Immature natural killer cell (primary cell): ENCODE measurements around the gene OSBPL9. TPM values are rescaled to one million over a fixed set of nuclear protein-coding genes. Genes with fewer than 3 reads are reported as not detected.
"Not testable (repeated sequence)": the region's sequence is repeated elsewhere in the genome, so short reads cannot be mapped to it uniquely, and the experiment has no call there.

Experiments
- DNase-seq, 3 donors: peaks; one replicate each; pipeline ENCODE4 v3.0.0; 2022; ENCODE audit warnings: mixed read lengths in 1 of 3
- H3K27ac Mint-ChIP-seq, 6 donors: one replicate each; pipeline ENCODE4 v1.8.0; 2020; ENCODE audit warnings: mixed read lengths in 6 of 6, mild to moderate bottlenecking in 5 of 6, inconsistent platforms in 4 of 6, moderate library complexity in 3 of 6
- H3K27me3 Mint-ChIP-seq, 3 donors: one replicate each; pipeline ENCODE4 v1.8.0; 2020 to 2021; ENCODE audit warnings: low read depth in 3 of 3, mild to moderate bottlenecking in 3 of 3, mixed read lengths in 3 of 3, moderate library complexity in 3 of 3, inconsistent platforms in 1 of 3
- H3K36me3 Mint-ChIP-seq, 3 donors: one replicate each; pipeline ENCODE4 v1.8.0; 2020; ENCODE audit warnings: mixed read lengths in 3 of 3, inconsistent platforms in 2 of 3, mild to moderate bottlenecking in 2 of 3
- H3K4me1 Mint-ChIP-seq, 2 donors: one replicate each; pipeline ENCODE4 v1.8.0; 2020; ENCODE audit warnings: inconsistent platforms in 2 of 2, mild to moderate bottlenecking in 2 of 2, mixed read lengths in 2 of 2, moderate library complexity in 1 of 2
- H3K4me3 Mint-ChIP-seq, 5 donors: one replicate each; pipeline ENCODE4 v1.8.0; 2020; ENCODE audit warnings: mild to moderate bottlenecking in 5 of 5, mixed read lengths in 5 of 5, inconsistent platforms in 3 of 5, moderate library complexity in 3 of 5
- H3K9me3 Mint-ChIP-seq, 6 donors: one replicate each; pipeline ENCODE4 v1.8.0; 2020; ENCODE audit warnings: mild to moderate bottlenecking in 6 of 6, mixed read lengths in 6 of 6, inconsistent platforms in 4 of 6, moderate library complexity in 3 of 6
- polyA plus RNA-seq, 3 donors: library from polyadenylated mRNA; unstranded; fragments of 300-500 nt; fragmentation: Illumina TruSeq; gene quantifications; one replicate each; pipeline ENCODE4 v1.2.3, GENCODE V29; 2021

Gene OSBPL9
- polyA plus RNA-seq, 3 donors from 2014 or later: 26.1 to 38.5 (median 38.2) TPM

DNA sequence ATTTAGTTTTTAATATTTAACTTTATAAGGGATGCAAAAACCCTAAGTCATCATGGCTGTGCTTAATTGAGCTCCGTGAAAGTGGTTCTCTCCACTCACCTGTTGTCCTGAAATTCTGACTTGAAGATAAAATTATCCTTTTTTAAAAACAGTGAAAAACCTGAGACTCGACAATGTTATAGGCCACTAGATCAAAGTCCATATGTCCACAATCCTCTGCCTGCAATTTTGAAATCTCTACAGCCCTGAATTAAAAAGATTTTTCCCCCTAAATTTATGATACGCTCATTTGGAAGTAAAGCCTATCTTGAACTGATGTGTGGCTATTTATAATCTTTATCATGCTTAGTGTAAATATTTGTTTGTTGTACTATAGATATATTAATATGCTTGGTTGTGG, 18.7 kb downstream of the OSBPL9 start:
- Mint-ChIP-seq H3K36me3 (no peaks in the 10 kb centered on the region), H3K9me3 (no peaks in the 10 kb centered on the region), H3K4me1 (peaks cover 8 to 18% of the 10 kb centered on the region in 2 donors), H3K27me3 (peaks cover 0 to 3% (median 0%) of the 10 kb centered on the region in 3 donors), H3K4me3 (no peak overlapping the region), H3K27ac (no peak overlapping the region)
- DNase-seq: no peak

GRCh38 chr1:51636191-51636590, 19.3 kb downstream of the OSBPL9 start:
- Mint-ChIP-seq H3K36me3 (no peaks in the 10 kb centered on the region), H3K27me3 (peaks cover 0 to 3% (median 0%) of the 10 kb centered on the region in 3 donors), H3K4me3 (no peak overlapping the region), H3K4me1 (peaks cover 8 to 18% of the 10 kb centered on the region in 2 donors), H3K27ac (no peak overlapping the region), H3K9me3 (no peaks in the 10 kb centered on the region)
- DNase-seq: no peak

GRCh38 chr1:51636764-51637522, 20.1 kb downstream of the OSBPL9 start:
- Mint-ChIP-seq H3K27me3 (peaks cover 0 to 3% (median 0%) of the 10 kb centered on the region in 3 donors), H3K9me3 (no peaks in the 10 kb centered on the region), H3K27ac (no peak overlapping the region), H3K4me3 (no peak overlapping the region), H3K4me1 (peaks cover 8 to 18% of the 10 kb centered on the region in 2 donors), H3K36me3 (no peaks in the 10 kb centered on the region)
- DNase-seq: no peak

DNA sequence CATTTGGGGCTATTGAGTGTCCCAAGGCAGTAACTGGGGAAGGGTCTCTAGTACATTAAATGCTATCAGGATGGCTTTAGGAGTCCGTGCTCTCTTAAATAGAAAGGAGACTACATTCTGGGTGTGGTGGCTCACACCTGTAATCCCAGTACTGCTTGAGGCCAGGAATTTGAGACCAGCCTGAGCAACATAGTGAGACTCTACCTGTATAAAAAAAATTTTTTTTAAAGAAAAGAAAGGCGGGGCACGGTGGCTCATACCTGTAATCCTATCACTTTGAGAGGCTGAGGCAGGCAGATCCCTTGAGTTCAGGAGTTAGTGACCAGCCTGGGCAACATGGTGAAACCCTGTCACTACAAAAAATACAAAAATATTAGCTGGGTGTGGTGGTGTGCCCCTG, 21.5 kb downstream of the OSBPL9 start:
- H3K4me3 Mint-ChIP-seq: no peak overlapping the region
- H3K9me3 Mint-ChIP-seq: no peaks in the 10 kb centered on the region
- peaks cover 0 to 7% (median 0%) of the 10 kb centered on the region in 3 donors for H3K36me3 Mint-ChIP-seq
- peaks cover 7 to 17% of the 10 kb centered on the region in 2 donors for H3K4me1 Mint-ChIP-seq
- H3K27me3 Mint-ChIP-seq: peaks cover 0 to 7% (median 3%) of the 10 kb centered on the region in 3 donors
- H3K27ac Mint-ChIP-seq: no peak overlapping the region
- no peak for DNase-seq

DNA sequence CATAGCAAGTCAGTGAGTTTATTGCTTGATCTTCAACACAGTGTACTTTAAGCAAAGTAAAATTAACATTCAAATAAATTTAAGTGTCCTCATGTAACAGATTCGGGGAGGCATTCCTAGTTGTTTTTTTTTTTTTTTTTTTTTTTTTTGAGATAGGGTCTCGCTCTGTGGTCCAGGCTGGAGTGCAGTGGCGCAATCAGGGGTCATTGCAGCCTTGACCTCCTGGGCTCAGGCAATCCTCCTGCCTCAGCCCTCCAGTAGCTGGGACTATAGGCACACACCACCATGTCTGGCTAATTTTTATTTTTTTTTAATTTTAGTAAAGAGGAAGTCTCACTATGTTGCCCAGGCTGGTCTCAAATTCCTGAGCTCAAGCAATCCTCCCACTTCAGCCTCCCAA, 22.8 kb downstream of the OSBPL9 start:
- H3K4me3 Mint-ChIP-seq: no peak overlapping the region

GRCh38 chr1:51641096-51641495, 24.2 kb downstream of the OSBPL9 start:
- Mint-ChIP-seq H3K4me3 (no peak overlapping the region), H3K27me3 (peaks cover 0 to 5% (median 3%) of the 10 kb centered on the region in 3 donors), H3K4me1 (peaks cover 2 to 7% of the 10 kb centered on the region in 2 donors), H3K27ac (no peak overlapping the region), H3K36me3 (peaks cover 0 to 14% (median 0%) of the 10 kb centered on the region in 3 donors), H3K9me3 (no peaks in the 10 kb centered on the region)
- no peak for DNase-seq

More for the DNA sequence above, 22.8 kb downstream of the OSBPL9 start:
- peaks cover 0 to 14% (median 0%) of the 10 kb centered on the region in 3 donors for H3K36me3 Mint-ChIP-seq
- peaks cover 5 to 10% of the 10 kb centered on the region in 2 donors for H3K4me1 Mint-ChIP-seq
- H3K27me3 Mint-ChIP-seq: peaks cover 0 to 7% (median 3%) of the 10 kb centered on the region in 3 donors
- H3K27ac Mint-ChIP-seq: no peak overlapping the region
- DNase-seq: no peak
- H3K9me3 Mint-ChIP-seq: no peaks in the 10 kb centered on the region

GRCh38 chr1:51642739-51643142, 25.8 kb downstream of the OSBPL9 start:
- DNase-seq: no peak
- Mint-ChIP-seq H3K27ac (no peak overlapping the region), H3K36me3 (peaks cover 0 to 14% (median 0%) of the 10 kb centered on the region in 3 donors), H3K4me1 (peaks cover 2 to 7% of the 10 kb centered on the region in 2 donors), H3K27me3 (peaks cover 0 to 3% (median 3%) of the 10 kb centered on the region in 3 donors), H3K4me3 (no peak overlapping the region), H3K9me3 (peaks cover 0 to 2% (median 0%) of the 10 kb centered on the region in 6 donors)

GRCh38 chr1:51643362-51643761, 26.5 kb downstream of the OSBPL9 start:
- peaks cover 2 to 7% of the 10 kb centered on the region in 2 donors for H3K4me1 Mint-ChIP-seq
- no peak overlapping the region for H3K4me3 Mint-ChIP-seq
- peaks cover 0 to 2% (median 0%) of the 10 kb centered on the region in 6 donors for H3K9me3 Mint-ChIP-seq
- no peak for DNase-seq
- peaks cover 0 to 14% (median 0%) of the 10 kb centered on the region in 3 donors for H3K36me3 Mint-ChIP-seq
- no peak overlapping the region for H3K27ac Mint-ChIP-seq
- H3K27me3 Mint-ChIP-seq: peaks cover 0 to 3% (median 3%) of the 10 kb centered on the region in 3 donors

- peaks cover 0 to 3% (median 3%) of the 10 kb centered on the region in 3 donors for H3K27me3 Mint-ChIP-seq
- no peak for DNase-seq
- peaks cover 0 to 14% (median 0%) of the 10 kb centered on the region in 3 donors for H3K36me3 Mint-ChIP-seq
- peaks cover 0 to 2% (median 0%) of the 10 kb centered on the region in 6 donors for H3K9me3 Mint-ChIP-seq
- H3K27ac Mint-ChIP-seq: no peak overlapping the region
- H3K4me3 Mint-ChIP-seq: no peak overlapping the region
- peaks cover 2 to 7% of the 10 kb centered on the region in 2 donors for H3K4me1 Mint-ChIP-seq
Measured at GRCh38 chr1:51644020-51644419, 27.1 kb downstream of the OSBPL9 start.

- DNase-seq: no peak
- Mint-ChIP-seq H3K4me1 (peaks cover 2 to 7% of the 10 kb centered on the region in 2 donors), H3K9me3 (peaks cover 0 to 2% (median 0%) of the 10 kb centered on the region in 6 donors), H3K27ac (no peak overlapping the region), H3K36me3 (peaks cover 0 to 14% (median 0%) of the 10 kb centered on the region in 3 donors), H3K27me3 (peaks cover 0 to 3% (median 3%) of the 10 kb centered on the region in 3 donors), H3K4me3 (no peak overlapping the region)
Measured at GRCh38 chr1:51644533-51645197, 27.8 kb downstream of the OSBPL9 start.

GRCh38 chr1:51646592-51646991, 29.7 kb downstream of the OSBPL9 start:
- H3K4me1 Mint-ChIP-seq: peaks cover 4 to 11% of the 10 kb centered on the region in 2 donors
- H3K4me3 Mint-ChIP-seq, H3K27ac Mint-ChIP-seq, DNase-seq, H3K9me3 Mint-ChIP-seq, H3K27me3 Mint-ChIP-seq: not testable (repeated sequence)
- peaks cover 0 to 14% (median 3%) of the 10 kb centered on the region in 3 donors for H3K36me3 Mint-ChIP-seq

- Mint-ChIP-seq H3K4me3 (no peak overlapping the region), H3K36me3 (peaks cover 0 to 11% (median 6%) of the 10 kb centered on the region in 3 donors), H3K4me1 (peaks cover 1 to 5% of the 10 kb centered on the region in 2 donors), H3K27me3 (no peaks in the 10 kb centered on the region), H3K27ac (no peak overlapping the region), H3K9me3 (peaks cover 0 to 2% (median 0%) of the 10 kb centered on the region in 6 donors)
- DNase-seq: no peak
Measured at GRCh38 chr1:51648180-51649109, 31.6 kb downstream of the OSBPL9 start.

DNA sequence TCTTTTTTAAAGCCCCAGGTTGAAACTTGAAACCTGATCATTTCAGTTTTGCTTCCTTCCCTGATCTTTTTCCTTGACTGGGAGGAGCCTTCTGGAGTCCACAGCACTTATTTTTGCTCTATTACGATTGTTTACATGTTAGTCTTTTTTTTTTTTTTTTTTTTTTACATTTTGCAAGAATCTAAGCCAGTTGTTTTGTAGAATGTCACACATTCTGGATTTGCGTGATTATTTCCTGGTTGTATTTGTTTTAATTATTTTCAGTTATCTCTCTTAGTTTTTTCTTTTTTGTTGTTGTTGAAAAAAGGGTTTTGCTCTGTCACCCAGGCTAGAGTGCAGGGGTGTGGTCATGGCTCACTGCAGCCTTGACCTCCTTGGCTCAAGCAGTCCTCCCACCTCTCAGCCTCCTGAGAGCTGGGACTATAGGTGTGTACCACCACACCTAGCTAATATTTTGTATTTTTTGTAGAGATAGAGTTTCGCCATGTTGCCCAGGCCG, 32.8 kb downstream of the OSBPL9 start:
- Mint-ChIP-seq H3K4me3 (no peak overlapping the region), H3K4me1 (peaks cover 1 to 4% of the 10 kb centered on the region in 2 donors), H3K9me3 (peaks cover 0 to 2% (median 0%) of the 10 kb centered on the region in 6 donors), H3K27ac (no peak overlapping the region), H3K36me3 (peaks cover 0 to 13% (median 0%) of the 10 kb centered on the region in 3 donors), H3K27me3 (no peaks in the 10 kb centered on the region)
- no peak for DNase-seq
